Erythroblast (primary cell): Measurements from ENCODE around the gene SRP19.
"Not testable (repeated sequence)": the region's sequence is repeated elsewhere in the genome, so short reads cannot be mapped to it uniquely, and the experiment has no call there.

Experiments
- GATA1 ChIP-seq: IDR thresholded peaks from 2 replicates; pipeline ENCODE4 v1.6.1; 2011; ENCODE audit warnings: low read depth, mild to moderate bottlenecking, control low read depth, low read length, moderate library complexity
- POLR2A ChIP-seq: IDR thresholded peaks from 2 replicates; pipeline ENCODE4 v1.6.1; 2011; ENCODE audit warnings: mild to moderate bottlenecking, low read length

GRCh38 chr5:112892066-112892465, 31.0 kb downstream of the SRP19 start:
- not testable (repeated sequence) for TF ChIP-seq POLR2A, GATA1
